Measurements from ENCODE around the gene DCT.
"Not testable (repeated sequence)": the region's sequence is repeated elsewhere in the genome, so short reads cannot be mapped to it uniquely, and the experiment has no call there.

Gene DCT

DNA sequence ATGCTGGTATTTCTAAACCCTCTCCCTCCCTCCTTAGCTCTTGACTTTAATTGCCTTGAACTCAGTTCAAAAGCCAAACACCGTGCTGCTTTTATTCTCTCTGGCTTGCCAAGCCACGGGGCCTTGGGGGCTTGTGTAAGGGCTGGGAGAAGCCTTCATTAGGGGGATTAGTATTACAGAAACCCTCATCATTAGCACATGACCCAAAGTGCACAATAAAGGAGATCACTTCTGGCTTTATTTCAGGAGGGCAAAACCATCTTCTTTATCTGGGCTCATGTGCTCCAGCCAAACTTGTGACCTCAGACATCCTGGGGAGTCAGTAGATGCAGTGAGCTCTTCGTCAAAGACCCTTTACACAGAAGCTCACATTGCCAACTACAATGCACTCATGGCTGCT, at the start of gene DCT:
DCT (minus strand) TSS at position 67 of the 400 bp plus-strand sequence. CDS start 427 bp downstream, outside the sequence.
- no peak within 1 kb of the TSS for H3K4me3 ChIP-seq (ENCODE audit: control insufficient read depth, low read depth, low read length)
- no peak for DNase-seq (ENCODE audit: low read depth)
- no peak for TF ChIP-seq CTCF (conservative IDR thresholded peaks at IDR 0.05; ENCODE audit: control insufficient read depth, insufficient read depth, low read depth, low read length)

GRCh38 chr13:94526956-94527355, 47.5 kb upstream of the DCT start:
- not testable (repeated sequence) for H3K4me3 ChIP-seq (ENCODE audit: control insufficient read depth, low read depth, low read length); DNase-seq (ENCODE audit: low read depth)

- no peak for TF ChIP-seq CTCF (conservative IDR thresholded peaks at IDR 0.05; ENCODE audit: control insufficient read depth, insufficient read depth, low read depth, low read length)
- DNase-seq (ENCODE audit: low read depth), result no peak
- H3K4me3 ChIP-seq (ENCODE audit: control insufficient read depth, low read depth, low read length), result no peak overlapping the region
Observed at GRCh38 chr13:94525781-94526180, 46.3 kb upstream of the DCT start.

DNA sequence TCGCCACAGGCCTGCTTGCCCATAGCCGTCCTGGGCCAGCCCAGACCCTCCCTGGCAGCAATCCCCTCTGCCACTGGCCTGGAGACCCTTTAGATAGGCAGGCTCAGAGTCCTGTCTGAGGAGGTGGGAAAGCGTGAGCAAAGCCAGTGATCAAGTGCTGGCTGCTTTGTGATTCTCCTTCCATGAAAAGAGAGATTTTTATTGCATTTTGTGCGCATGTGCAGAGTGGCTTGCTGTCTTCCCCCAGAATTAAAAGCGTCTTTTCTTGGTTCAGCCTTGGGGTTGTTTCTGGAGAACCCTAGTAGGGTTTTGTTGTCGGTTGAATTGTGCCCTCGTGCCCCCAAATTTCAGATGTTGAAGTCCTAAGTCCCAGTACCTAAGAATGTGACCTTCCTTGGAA, 44.9 kb upstream of the DCT start:
- TF ChIP-seq CTCF (conservative IDR thresholded peaks at IDR 0.05; ENCODE audit: control insufficient read depth, insufficient read depth, low read depth, low read length), result no peak
- H3K4me3 ChIP-seq (ENCODE audit: control insufficient read depth, low read depth, low read length), result no peak overlapping the region
- DNase-seq (ENCODE audit: low read depth), result no peak

- DNase-seq (ENCODE audit: low read depth), result no peak
- H3K4me3 ChIP-seq (ENCODE audit: control insufficient read depth, low read depth, low read length), result no peak overlapping the region
- no peak for TF ChIP-seq CTCF (conservative IDR thresholded peaks at IDR 0.05; ENCODE audit: control insufficient read depth, insufficient read depth, low read depth, low read length)
Observed at GRCh38 chr13:94520001-94520400, 40.5 kb upstream of the DCT start.

DNA sequence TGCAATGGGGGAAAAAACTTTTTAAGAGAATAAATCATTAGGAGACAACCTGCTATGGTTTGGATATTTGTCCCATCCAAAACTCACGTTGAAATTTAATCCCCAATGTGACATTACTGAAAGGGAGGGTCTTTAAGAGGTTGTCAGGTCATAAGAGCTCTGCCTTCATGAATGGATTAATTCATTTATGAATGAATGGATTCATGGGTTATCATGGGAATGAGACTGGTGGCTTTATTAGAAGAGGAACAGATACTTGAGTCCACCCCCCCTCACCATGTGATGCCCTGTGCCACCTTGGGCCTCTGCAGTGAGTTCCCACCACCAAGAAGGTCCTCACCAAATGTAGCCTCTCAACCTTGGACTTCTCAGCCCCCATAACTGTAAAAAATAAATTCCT, 37.0 kb upstream of the DCT start:
- TF ChIP-seq CTCF (conservative IDR thresholded peaks at IDR 0.05; ENCODE audit: control insufficient read depth, insufficient read depth, low read depth, low read length), result no peak
- DNase-seq (ENCODE audit: low read depth), result no peak
- no peak overlapping the region for H3K4me3 ChIP-seq (ENCODE audit: control insufficient read depth, low read depth, low read length)

- TF ChIP-seq CTCF (conservative IDR thresholded peaks at IDR 0.05; ENCODE audit: control insufficient read depth, insufficient read depth, low read depth, low read length), result no peak
- H3K4me3 ChIP-seq (ENCODE audit: control insufficient read depth, low read depth, low read length), result no peak overlapping the region
- no peak for DNase-seq (ENCODE audit: low read depth)
Observed at GRCh38 chr13:94515911-94516310, 36.4 kb upstream of the DCT start.
